OCI-M2 (cell line): ENCODE measurements around the gene HCK.

ENCODE experiments used
- DNase-seq: peaks from one replicate; lab custom pipeline; 2025; ENCODE audit not compliant: unreplicated experiment; lab: John Stamatoyannopoulos, UW

Gene HCK

DNA sequence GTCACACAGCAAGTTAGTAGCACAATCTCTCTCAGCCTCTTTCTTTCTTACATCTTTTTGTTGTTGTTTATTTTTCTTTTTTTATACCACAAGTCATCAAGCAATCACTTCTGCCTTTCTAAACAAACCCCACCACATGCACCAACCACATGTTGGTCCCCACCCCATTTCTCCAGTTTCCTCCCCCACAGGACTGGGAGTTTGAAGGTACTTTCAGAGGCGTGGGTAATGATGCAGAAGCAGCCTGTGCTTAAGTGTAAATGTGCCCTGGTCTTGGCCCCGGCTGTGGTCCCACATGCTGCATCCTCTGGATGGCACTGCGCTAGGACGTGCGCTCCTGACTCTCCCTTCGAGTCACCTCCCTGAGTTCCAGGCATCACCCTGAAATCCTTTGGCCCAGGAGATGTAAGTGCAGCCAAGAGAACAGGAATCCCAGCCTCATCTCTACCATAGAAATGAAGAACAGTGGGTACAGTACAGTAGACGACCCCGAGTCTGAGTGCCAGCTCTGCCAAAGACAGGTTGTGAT lies 5.7 kb downstream of the HCK start:
- DNase-seq: no peak

DNA sequence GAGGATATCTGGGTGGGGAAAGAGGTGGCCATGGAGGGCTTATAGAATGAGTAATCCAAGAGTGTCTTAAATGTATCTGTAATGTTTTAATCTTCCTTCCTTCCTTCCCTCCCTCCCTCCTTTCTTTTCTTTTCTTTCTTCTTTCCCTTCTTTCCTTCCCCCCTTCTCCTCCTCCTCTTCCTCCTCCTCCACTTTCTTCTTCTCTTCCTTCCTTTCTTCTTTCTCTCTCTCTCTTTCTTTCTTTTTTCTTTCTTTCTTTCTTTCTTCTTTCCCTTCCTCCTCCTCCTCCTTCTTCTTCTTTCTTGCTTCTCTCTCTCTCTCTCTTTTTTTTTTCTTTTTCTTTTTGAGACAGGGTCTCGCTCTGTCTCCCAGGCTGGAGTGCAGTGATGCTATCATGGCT lies 7.1 kb downstream of the HCK start:
- DNase-seq: no peak

DNA sequence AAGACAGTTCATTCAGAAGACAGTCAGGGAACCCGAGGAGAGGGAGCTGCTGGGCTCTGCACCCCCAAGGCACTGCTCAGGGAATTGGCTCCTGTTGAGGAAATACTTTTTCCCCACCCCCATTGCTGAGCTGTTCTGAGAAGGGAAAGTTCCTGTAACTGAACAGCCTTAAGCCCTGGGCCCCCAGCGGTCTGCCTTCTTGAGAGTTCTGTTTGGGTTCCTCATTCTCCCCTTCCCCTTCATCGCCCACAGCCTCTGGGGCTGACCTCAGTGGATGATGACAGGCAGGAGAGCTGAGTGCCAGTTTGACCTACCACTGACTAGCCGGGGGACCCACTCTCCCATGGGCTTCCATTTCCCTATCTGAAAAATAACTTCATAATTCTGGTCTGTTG lies 10.7 kb downstream of the HCK start:
- DNase-seq: no peak

DNA sequence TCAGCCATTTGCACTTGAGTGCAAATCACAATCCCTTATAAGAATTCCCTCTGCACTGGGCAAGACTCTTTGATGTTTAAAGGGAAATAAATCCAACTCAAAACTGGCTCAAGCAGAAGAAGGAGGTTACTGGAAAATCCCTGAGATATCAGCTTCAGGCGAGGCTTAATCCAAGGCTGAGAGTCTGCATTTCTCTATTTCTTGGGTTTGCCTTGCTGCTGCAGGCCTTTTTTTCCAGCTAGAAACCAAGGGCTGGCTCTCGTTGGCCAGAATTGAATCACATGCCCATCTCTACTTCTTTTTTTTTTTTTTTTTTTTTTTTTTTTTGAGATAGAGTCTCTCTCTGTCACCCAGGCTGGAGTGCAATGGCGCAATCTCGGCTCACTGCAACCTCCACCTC lies 11.7 kb downstream of the HCK start:
- no peak for DNase-seq

DNA sequence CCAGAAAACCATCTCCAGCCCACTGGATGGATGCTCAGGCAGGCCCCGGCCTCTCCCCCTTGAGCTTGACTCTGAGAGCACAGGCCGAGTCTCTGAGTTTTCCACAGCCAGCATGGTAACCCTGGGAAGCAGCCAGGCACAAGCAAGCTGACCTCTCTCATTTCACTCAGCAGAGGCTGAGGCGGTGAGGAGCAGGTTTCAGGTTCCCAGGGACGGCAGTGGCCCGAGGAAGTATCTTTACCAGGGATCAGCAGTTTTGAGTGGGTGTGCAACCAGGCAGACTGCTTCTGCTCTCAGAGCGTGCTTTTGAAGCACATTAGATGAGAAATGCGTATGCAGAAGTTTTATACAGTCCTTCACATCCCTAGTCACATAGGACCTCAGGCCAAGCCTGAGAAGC lies 12.6 kb downstream of the HCK start:
- DNase-seq: no peak

DNA sequence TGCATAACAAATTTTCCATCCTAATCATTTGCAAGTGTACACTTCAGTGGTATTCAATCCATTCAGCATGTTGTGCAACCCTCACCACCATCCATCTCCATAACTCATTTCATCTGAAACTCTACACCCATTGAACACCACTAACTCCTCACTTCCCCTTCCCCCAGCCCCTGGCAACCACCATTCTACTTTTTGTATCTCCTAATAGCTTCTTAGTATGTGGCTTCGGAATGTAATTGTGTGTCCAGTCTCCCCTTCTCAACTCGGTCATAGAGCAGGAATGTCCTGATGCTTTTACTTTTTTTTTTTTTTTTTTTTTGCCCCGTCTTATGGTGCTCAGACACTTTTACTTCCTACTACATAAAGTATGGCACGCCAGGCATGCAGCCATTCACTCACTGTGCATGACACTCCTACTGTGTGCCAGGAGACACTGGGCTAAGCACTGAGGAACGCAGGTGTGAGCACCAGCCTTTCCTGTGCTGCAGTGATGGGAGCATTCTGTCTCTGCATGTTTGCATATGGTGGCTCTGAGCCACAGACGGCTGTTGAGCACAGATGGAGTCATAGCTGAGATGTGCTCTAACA lies 15.3 kb downstream of the HCK start:
- DNase-seq: no peak

DNA sequence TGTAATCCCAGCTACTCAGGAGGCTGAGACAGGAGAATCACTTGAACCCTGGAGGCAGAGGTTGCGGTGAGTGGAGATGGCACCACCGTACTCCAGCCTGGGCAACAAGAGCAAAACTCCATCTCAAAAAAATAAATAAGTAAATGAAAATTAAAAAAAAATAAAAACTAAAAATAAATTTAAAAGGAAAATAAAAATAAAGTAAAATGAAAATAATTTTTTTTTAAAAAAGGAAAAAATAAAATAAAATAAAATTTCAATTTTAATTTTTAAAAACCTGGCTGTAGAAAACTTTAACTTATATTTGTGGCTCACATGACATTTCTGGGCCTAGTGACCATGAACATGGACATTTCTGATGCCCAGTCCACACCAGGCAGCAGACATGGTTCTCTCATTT lies 16.1 kb downstream of the HCK start:
- no peak for DNase-seq

DNA sequence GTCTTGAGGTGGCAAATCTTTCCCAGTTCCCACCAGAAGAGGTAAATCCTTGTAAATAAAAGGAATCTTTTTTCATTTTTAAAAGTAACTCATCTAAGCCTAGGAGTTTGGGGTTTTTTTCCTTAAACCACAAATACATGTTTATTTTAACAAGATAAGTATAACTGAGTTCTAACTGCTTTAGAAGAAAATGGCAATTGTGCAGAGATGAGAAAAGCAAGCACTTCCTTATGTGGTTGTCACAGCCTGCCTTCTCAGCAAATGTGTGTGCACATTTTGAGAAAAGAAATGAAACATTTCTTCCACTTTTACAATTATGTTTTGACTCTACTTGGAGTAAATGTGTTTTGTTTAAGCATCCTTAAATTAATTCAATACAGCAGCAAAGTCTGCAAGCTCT lies 17.7 kb downstream of the HCK start:
- DNase-seq: no peak

DNA sequence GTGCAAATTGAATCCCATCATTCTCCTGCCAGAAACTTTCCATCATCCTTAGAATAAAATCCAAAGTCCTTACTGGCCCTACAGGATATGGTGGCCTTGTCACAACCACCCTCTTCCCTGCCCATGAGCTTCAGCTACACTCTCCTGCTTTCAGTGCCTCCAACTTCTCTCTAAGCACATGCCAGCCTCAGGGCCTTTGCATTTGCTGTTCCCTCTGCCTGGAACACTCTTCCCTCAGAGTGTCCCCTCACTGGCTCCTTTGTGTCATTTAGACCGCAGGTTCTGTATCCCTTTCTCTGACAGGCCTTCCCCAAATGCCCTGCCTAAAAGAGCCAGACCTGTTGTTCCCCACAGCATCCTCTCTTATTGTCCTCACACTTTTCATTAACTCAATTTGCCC lies 18.2 kb downstream of the HCK start:
- DNase-seq: no peak

DNA sequence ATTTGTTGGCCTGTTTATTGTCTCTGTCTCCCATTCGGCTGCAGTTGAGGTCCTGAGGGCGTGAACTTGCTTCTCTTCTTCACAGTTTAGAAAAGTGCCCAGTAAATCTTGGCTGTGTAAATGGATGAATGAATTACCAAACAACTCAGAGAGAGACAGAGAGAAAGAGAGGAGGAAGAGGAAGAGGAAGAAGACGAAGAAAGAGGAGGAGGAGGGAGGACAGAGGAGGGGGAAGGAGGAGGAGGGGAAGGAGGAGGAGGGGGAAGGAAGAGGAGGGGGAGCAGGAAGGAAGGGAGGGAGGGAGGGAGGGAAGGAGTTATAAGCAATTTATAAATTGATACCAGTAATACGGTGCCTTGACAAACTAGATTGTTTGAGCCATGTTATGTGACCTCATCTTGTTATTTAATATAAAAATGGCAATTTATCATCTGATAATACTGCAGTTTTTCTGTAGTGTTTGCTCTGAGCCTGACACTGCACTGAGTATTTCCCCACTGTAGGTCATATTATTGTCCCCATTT lies 18.7 kb downstream of the HCK start:
- DNase-seq: no peak

DNA sequence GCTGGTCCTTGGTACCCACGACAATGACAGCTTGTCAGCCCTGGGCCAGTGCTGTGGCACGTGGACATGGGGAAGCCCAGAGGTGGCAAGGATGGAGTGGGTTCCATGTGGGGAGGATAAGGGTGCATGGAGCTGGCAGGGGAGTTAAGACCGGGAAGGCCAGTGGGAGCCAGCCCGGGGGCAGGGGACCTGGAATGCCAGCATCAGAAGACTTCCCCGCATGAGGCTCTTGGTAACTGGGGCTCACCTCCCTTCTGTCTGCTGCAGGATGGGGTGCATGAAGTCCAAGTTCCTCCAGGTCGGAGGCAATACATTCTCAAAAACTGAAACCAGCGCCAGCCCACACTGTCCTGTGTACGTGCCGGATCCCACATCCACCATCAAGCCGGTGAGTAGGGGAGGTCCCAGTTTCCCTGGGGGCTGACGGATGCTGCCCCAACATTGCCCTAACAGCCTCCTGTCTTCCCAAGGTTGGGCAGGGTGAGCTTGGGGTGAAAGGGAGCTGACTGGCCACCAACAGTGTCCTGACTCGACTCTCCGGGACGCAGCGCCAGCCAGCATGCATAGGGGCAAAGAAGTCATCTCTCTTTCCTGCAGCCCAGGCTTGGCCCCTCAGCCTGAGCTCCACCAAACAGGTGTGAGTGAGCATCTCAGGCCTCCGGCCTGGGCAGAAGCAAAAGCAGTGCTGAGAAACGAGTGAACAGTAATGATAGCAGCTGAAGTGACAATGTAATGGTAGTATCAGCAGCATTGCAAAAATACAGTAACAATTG lies 19.5 kb downstream of the HCK start:
- no peak for DNase-seq

DNA sequence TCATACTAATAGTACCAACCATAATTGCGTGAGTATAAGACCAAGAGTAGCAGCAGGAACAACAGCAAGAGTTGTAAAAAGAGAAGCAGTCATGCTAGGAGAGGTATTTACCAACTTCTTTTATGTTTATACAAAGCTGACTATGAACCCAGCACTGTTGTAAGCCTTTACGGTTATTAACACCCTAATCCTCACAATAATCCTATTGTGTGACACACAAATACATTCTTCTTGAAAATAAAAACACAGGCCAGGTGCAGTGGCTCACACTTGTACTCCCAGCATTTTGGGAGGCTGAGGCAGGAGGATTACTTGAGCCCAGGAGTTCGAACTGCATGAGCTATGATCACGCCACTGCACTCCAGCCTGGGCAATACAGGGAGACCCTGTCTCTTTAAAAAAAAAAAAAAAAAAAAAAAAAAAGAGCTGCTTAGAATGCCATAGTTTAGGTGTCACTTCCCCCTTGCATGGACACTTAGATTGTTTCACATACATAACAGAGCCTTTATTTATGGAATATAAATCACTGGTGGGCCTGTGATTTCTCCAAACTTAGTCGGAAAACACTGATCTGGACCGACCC lies 20.2 kb downstream of the HCK start:
- no peak for DNase-seq

DNA sequence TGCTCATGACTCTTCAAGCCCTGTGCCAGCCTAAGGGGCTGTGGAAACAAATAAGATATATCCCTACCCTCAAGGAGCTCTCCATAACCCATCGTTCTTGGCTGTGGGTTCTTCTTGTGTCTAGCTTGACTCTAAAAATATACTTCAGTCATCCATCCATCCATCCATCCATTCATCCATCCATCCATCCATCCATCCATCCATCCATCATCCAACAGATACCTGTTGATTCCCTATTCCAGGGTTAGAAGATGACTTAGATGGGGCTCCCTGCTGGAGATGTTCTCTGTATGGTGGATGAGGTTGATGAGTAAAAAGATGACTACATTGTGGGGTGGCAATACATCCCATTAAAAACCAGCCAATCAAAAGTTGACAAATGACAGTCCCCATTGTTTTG lies 23.5 kb downstream of the HCK start:
- DNase-seq: no peak

DNA sequence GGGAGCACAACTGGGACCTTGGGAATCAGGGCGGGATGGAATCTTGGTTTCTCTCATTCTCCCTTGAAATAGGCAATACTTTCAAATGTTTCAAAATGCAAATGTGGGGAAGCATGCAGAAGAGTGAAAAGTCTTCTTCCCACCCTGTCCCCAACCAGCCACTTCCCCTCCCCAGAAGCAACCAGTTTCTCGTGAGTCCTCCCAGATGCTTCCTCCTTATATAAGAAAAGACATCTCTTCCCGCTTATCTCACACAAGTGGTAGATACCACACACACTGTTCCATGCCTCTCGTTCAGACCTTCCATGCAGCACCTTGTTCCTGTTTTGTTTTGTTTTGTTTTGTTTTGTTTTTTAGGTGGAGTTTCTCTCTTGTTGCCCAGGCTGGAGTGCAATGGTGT lies 25.1 kb downstream of the HCK start:
- DNase-seq: no peak

DNA sequence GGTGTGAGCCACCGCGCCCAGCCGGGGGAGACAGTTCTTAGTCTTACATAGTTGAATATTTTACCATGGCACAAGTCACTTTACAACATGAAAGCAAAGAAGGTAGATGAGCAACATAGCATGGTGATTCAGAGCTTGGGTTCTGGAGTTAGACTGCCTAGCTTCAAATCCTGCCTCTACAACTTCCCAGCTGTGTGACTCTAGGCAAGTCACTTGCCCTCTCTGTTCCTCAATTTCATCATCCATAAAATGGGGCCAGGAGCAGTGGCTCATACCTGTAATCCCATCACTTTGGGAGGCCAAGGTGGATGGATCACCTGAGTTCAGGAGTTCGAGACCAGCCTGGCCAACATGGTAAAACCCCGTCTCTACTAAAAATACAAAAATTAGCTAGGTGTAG lies 26.3 kb downstream of the HCK start:
- DNase-seq: no peak

DNA sequence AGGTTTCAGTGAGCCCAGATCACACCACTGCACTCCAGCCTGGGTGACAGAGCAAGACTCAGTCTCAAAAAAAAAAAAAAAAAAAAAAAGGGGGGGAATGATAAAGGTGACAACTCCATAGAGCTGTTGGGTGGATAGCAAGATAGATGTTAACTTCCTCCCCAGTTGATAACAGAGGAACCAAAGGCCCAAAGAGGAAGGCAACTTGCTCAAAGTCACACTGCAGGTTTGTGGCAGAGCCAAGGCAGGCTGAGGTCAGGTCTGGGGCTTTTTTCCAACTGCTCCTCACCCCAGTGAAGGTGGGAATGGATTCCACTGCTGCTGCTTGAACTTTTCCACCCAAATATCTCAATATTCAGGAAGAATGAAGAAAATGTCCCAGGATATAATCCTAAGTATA lies 26.7 kb downstream of the HCK start:
- no peak for DNase-seq

DNA sequence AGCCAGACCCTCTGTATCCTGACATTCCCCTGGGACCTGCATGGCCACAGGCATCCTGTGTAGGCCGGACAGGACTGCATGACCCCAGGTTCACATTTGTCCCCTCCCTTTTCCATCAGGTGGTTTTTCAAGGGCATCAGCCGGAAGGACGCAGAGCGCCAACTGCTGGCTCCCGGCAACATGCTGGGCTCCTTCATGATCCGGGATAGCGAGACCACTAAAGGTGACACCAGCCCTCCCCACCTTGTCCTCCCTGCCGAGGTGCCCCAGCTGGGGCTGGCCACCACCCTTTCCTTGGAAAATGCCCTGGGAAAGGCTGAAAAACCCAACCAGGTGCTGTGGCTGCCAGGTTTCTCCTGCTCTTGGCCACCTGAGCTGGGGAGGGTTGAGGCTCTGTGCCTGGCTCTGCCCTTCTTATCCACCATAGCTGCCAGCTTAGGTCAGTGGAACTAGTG lies 27.6 kb downstream of the HCK start:
- no peak for DNase-seq

DNA sequence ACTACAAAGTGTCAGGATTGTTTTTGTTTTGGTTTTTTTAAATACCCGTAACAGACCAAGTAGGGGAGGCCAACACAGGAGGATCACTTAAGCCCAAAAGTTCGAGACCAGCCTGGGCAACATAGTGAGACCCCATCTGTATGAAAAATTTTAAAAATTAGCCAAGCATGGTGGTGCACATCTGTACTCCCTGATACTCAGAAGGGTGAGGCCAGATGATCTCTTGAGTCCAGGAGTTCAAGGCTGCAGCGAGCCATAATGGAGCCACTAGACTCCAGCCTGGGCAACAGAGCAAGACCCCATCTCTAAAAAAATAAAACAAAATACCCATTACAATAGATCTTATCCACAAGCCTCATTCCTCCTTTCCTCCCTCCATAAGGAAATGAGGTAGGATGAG lies 28.7 kb downstream of the HCK start:
- no peak for DNase-seq

DNA sequence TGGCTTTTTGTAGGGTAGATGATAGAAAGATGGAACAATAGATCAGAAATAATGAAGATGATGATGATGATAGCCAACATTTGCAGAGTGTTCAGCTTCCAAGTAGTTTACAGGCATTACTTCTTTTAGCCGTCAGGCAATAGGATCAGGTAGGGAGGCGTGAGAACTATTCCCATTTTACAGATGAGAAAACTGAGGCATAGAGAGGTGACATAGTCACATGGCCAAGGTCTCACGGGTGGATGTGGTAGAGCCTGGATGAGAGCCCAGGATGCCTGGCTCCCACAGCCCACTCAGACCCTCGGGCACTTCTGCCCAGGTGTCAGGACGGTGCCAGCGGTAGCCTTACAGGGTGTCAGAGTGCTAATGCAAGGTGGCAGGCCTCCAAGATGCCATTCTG lies 31.4 kb downstream of the HCK start:
- no peak for DNase-seq

DNA sequence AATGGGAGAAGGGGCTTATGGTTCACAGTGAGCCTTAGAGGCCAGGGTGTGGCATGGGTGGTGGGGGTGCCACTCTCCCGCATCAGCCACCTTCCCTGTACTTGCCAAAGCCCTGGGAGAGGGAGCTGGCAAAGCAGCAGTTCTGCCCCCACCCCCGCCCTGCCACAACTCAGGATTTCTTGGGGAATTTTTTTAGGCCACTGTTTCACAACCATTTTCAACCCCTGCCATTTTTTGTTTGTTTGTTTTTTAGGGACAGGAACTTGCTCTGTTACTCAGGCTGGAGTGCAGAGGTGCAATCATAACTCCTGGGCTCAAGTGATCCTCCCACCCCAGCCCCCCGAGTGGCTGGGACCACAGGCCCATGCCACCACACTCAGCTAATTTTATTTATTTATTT lies 35.0 kb downstream of the HCK start:
- no peak for DNase-seq

DNA sequence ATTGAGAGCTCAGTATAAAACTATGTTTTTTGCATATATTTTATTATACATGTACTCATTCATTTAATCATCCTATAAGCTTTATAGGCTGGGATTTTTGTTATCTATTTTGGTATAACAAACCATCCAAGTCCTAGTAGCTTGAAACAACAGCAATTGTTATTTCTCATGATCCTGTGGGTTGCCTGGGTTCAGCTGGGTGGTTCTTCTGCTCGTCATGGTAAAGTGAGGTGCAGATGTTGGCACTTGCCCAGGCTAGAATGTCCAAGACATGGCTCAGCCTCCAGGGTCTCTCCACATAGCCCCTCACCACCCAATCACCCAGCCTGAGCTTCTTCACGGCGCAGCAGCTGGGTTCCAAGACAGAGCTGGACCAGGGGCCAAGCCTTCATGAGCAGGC lies 36.7 kb downstream of the HCK start:
- DNase-seq: no peak

DNA sequence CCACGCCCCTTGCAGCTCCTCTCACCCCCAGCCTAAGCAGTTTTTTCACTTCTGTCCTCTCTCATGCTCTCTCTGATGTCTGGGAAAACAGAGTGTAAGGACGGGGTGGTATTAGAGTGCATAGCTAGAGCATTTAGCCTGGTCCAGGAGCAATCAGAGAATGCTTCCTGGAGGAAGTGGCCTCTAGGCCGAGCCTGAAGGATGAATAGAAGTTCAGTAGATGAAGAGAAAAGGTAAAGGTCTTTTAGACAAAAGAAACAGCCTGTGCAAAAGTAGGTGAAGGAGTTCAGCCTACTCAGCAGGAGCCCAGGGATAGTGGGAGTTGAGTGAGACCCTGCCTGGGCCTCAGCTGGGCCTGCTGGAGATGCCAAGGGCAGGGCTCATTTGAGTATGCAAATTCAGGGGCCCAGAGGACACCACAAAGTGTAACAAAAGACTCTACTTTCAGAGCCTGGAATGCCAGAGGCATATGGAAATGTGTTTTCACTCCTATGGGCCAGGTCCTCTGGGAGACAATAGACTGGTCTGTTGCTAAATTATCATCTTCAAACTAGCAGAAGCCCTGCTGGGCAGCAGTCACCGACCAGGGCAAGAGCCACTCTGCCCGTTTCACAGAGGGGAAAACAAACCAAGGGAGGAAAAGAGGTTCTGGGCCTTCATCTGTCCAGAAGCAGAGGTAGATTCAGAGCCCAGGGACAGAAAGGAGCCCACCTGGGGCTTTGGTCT lies 37.8 kb downstream of the HCK start:
- no peak for DNase-seq
